ENCODE measurements around the gene MYBPC1.

DNA sequence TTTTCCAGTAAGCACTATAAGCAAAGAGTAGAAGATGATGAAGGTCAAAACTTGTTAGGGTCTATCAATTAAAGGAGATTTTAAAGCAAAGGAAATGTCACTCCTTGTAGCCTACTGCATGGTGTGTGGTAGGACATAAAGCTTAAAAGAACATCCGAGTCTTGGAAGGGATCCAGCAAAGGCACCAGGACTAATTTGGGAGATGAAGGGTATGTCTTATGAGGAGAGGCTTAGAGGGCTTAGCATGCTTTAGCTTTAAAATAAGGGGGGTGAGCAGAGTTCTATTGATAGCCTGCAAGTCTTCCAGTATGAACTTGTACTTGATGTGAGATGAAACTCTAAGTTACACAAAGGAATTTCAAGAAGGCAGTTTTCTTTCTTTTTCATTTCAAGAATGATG, 11.8 kb upstream of the MYBPC1 start:
- TF ChIP-seq, protein P1, sequence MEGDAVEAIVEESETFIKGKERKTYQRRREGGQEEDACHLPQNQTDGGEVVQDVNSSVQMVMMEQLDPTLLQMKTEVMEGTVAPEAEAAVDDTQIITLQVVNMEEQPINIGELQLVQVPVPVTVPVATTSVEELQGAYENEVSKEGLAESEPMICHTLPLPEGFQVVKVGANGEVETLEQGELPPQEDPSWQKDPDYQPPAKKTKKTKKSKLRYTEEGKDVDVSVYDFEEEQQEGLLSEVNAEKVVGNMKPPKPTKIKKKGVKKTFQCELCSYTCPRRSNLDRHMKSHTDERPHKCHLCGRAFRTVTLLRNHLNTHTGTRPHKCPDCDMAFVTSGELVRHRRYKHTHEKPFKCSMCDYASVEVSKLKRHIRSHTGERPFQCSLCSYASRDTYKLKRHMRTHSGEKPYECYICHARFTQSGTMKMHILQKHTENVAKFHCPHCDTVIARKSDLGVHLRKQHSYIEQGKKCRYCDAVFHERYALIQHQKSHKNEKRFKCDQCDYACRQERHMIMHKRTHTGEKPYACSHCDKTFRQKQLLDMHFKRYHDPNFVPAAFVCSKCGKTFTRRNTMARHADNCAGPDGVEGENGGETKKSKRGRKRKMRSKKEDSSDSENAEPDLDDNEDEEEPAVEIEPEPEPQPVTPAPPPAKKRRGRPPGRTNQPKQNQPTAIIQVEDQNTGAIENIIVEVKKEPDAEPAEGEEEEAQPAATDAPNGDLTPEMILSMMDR (conservative IDR thresholded peaks at IDR 0.05; ENCODE audit: low read depth, low read length) = no peak
- TF ChIP-seq EZH2 (IDR thresholded peaks at IDR 0.05; ENCODE audit: low read length, unreplicated experiment) (no peak), EZH2phosphoT487 (IDR thresholded peaks at IDR 0.05; ENCODE audit: borderline replicate concordance, low read length) (no peak)
